DMS153 treated with DMSO at 0.1 percent for 48 hours (cell line): Measurements from ENCODE around the gene AUNIP.
A peak's percentile ranks its signal among the peaks of the same experiment; 100 is the strongest.

Experiments used
- DNase-seq: peaks from one replicate; lab custom pipeline; 2025; ENCODE audit not compliant: unreplicated experiment; lab: John Stamatoyannopoulos, UW

The AUNIP gene

GRCh38 chr1:25832336-25833037 lies 26.8 kb downstream of the AUNIP start:
- no peak for DNase-seq

GRCh38 chr1:25831569-25832196 lies 27.6 kb downstream of the AUNIP start:
- no peak for DNase-seq

DNA sequence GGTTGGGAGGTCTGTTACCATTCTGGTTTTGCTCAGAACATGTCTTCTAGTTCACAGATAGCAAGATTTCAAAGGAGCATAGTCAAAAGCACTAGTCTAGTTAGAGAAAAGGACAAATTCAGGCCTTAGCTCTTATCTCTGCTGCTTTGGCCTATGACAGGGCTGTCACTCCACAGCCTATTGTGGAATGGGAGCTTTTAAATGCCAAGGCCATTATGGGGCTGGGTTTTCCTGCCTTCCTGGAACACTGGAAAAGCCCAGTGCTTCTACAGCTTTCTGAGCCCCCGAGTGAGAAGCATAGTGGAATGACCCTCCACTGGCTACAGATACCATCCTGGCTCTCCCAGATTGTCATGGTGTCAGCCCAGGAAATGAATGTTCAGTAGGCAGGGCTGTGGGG lies 30.2 kb downstream of the AUNIP start:
- DNase-seq: no peak

DNA sequence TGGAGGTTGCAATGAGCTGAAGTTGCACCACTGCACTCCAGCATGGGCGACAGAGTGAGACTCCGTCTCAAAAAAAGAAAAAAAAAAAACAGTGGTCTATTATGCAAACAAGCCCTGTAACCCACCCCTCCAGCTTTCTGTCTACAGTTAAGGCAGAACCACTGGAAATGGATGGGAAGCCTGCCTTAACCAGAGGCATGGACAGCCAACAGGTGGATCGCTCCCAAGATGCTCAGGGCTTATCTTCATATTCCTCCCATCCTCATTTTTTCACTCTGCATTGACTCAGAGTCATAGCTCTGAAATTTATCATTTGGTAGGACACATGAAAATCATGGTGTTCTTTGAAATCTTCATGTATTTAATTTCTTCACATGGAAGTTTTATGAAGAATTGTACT lies 30.8 kb downstream of the AUNIP start:
- DNase-seq: no peak

DNA sequence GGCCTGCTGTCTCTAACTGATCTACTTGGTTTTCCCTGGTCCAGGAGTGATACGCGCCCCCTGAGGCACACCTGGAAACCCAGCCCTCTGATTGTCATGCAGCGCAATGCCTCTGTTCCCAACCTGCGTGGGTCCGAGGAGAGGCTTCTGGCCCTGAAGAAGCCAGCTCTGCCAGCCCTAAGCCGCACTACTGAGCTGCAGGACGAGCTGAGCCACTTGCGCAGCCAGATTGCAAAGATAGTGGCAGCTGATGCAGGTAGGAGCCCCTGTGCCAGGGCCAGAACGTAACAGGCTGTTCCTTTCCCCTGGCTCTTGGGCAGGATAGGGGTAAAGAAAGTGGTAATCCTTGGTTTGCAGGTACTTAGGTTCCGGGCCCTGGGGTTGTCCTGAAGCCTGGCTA lies 32.7 kb downstream of the AUNIP start:
- DNase-seq: no peak

DNA sequence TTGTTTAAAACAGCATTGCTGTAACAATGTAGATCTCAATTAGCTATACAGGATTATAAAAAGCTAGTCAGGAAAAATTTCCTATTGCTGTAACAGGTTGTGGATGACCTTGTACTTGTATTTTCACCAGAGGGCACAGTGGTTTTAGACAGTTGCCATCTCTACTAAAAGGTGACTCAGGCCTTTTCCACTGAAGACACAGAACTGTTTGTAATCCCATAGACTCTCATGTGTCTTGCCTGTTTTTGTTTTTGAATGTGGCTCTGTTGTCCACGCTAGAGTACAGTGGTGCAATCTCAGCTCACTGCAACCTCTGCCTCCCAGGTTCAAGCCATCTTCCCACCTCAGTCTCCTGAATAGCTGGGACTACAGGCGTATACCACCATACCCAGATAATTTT lies 33.7 kb downstream of the AUNIP start:
- no peak for DNase-seq

GRCh38 chr1:25821630-25822091 lies 37.6 kb downstream of the AUNIP start:
- no peak for DNase-seq

GRCh38 chr1:25821112-25821476 lies 38.2 kb downstream of the AUNIP start:
- DNase-seq: no peak

GRCh38 chr1:25820247-25821111 lies 38.8 kb downstream of the AUNIP start:
- peak; percentile 70 for DNase-seq

GRCh38 chr1:25819491-25820246 lies 39.6 kb downstream of the AUNIP start, which contains the start of gene MTFR1L:
Gene MTFR1L (plus strand): TSS chr1:25819954. CDS start chr1:25823105, 3,151 bp downstream.
- DNase-seq: peak; percentile 80

DNA sequence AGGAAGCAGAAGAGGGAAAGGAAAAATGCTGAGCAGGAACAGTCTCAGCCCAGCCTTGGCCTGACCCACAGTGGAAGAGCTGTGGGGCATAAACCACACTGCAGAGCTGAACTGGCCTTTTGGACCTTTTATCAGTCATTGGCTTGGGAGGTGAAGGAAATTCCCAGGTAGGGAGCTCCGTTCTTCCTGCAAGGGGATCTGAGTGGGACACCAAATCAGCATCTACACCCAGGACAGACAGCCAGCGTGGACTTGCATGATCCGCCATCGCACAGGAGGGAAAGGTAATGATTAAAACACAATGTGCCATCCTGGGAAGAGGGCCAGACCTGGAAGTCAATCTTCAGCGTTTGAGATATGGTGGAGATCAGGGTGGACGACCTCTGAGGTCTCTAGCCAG lies 40.7 kb downstream of the AUNIP start:
- no peak for DNase-seq

DNA sequence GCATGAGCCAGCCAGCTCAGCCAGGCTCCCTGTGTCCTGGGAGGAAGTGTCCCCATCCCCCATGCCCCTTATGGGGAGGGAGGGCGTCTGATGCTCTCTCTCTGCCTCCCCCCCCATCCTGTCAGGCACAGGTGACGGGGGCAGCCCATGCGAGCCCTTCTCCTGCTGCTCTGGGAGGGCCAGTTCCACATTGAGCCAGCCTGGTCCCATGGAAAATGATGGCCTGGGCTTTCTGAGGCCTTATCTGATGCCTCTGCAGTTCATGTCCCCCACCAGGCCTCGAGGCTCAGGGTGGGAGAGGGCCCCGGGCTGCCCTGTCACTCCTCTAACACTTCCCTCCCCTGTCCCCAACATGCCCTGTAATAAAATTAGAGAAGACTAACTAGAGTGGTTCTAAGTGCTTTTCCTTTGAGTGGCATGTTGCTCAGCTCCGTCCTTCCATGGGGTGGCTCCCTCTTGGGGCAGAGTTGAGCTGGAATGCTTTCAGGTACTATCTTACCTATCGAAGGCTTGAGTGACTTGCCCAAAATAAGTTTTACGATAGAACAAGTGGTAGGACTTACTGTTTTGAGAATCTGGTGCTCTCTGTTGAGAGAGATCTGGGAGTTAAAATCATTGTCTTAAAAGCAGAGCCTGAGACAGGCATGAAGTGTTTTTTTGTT lies 41.3 kb downstream of the AUNIP start:
- DNase-seq: peak; percentile 19

DNA sequence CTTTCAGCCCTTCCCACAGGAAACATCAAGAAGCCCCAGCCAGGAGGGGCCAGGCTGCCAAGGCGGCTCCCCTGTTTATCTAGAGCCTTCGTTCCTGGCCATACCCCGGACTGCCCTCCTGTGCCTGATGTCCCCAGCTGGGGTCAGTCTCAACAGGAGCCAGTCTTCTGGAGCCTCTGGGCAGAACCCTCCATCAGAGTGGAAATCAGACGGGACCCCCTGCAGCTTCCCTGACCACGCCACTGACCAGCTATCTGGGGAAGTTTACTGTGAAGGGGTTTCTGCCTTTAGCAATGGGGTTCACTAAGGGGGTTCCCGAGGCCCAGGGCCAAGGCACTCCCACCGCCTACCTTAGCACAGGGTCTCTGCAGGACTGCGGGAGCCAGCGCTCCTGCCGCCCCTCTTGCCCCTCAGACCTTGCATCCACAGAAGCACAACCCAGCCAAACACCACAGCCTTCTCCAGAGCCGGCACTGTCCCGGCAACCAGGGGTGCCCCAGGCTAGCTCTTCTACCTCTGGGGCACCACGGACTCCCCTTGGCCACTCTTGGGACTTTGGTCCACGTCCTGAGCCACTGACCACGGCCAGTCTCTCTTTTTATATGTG lies 43.0 kb downstream of the AUNIP start:
- DNase-seq: no peak

DNA sequence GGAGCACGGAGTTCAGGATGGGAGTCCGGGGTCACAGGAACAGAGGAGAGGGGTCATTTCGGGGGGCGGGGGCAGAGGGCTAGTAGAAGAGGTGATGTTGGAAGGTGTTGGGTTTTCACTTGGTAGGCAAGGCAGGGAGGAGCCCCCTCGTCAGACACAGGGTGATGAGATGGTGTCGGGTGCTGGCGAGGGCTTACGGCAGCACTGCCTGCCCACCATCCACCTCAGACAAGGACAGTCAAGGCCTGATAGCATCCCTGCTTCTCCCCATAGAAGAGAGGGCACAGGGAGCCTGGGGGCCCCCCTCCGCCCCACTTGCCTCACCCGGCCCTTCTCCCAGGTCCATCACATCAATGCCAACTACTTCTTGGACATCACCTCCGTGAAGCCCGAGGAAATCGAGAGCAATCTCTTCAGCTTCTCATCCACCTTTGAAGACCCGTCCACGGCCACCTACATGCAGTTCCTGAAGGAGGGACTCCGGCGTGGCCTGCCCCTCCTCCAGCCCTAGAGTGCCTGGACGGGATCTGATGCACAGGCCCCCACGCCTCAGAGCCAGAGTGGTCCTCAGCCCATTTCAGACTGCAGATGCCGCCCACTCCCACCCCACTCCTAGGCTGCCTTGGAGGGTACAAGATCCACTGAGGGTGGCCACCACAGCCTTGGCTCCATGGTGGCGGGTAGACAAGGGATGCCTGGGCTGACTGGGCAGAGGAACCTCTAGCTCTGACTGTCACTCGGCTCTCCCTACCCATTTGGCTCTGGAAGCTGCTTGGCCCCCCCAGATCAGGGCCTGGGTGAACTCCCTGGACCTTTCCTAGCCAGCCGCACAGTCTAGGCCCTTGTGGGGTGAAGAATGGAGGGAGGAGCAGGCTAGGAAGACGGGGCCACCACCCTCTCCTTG lies 43.8 kb downstream of the AUNIP start:
- no peak for DNase-seq

- DNase-seq: no peak
Measured at GRCh38 chr1:25814549-25815087, 44.6 kb downstream of the AUNIP start.

- no peak for DNase-seq
Measured at GRCh38 chr1:25813734-25814471, 45.4 kb downstream of the AUNIP start.

DNA sequence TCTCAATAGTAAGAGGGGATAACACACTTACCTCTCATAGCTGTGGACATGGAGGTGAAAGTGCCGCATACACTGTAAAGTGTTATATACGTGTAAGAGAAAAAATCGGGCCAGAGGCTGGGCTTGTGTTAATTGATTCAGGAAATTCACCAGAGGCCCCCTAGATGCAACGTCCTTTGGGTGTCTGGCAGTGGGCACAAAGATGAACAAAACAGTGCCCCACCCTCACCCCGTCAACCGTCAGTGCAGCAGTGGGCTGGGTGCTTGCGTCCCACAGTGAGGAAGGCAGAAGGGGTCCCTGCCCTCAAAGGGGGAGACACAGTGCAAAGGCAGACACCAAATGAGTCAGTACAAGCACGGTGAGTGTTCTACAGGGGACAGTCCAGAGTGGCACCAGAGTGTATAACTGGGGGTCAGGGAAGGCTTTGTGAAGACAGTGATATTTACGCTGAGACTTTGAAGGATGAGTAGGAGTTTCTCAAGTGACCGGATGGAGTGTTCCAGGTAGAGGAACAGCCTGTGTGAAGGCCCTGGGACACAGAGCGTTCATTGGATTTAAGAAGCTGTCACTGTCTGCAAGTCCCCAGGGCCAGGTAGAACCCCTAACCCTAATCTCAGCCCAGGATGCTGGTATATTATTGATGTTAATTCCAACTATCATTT lies 46.1 kb downstream of the AUNIP start:
- DNase-seq: no peak
